ENCODE measurements around the gene ATXN7L3.

ATXN7L3 gene

DNA sequence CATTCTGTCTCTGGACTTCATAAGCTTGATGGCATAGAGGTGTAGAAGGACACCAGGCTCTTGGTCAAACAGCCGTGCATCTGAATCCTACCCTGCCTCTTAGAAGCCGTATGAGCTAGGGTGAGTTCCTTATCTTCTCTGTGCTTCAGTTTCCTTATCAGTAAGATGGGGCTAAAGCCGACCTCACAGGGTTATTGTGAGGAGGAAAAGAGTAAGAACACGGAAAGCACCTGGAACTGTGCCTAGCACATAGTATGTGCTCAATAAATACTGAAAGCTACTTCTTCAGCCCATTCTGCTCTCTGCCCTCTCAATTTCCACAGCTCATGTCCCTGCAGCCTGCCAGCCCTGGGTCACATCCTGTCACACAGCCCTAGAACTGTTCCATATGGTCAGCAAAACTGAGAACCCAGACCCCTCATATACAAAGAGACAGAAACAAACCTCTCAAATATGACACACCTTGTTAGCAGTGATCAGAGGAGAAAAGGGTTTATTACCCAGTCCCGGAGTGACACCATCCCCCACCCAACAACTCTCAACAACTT is 36.8 kb upstream of the ATXN7L3 start:
- TF ChIP-seq, protein P1, sequence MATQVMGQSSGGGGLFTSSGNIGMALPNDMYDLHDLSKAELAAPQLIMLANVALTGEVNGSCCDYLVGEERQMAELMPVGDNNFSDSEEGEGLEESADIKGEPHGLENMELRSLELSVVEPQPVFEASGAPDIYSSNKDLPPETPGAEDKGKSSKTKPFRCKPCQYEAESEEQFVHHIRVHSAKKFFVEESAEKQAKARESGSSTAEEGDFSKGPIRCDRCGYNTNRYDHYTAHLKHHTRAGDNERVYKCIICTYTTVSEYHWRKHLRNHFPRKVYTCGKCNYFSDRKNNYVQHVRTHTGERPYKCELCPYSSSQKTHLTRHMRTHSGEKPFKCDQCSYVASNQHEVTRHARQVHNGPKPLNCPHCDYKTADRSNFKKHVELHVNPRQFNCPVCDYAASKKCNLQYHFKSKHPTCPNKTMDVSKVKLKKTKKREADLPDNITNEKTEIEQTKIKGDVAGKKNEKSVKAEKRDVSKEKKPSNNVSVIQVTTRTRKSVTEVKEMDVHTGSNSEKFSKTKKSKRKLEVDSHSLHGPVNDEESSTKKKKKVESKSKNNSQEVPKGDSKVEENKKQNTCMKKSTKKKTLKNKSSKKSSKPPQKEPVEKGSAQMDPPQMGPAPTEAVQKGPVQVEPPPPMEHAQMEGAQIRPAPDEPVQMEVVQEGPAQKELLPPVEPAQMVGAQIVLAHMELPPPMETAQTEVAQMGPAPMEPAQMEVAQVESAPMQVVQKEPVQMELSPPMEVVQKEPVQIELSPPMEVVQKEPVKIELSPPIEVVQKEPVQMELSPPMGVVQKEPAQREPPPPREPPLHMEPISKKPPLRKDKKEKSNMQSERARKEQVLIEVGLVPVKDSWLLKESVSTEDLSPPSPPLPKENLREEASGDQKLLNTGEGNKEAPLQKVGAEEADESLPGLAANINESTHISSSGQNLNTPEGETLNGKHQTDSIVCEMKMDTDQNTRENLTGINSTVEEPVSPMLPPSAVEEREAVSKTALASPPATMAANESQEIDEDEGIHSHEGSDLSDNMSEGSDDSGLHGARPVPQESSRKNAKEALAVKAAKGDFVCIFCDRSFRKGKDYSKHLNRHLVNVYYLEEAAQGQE (IDR thresholded peaks at IDR 0.05; ENCODE audit: insufficient read depth in 1 of 2, low read depth in 2 of 2, low read length in 2 of 2): no peak
- TF ChIP-seq FOXP2 (optimal IDR thresholded peaks at IDR 0.05; ENCODE audit: borderline replicate concordance, extremely low read depth, extremely low read length, insufficient read depth) (no peak), SIN3A (IDR thresholded peaks at IDR 0.05; ENCODE audit: borderline replicate concordance, insufficient read depth, low read length) (no peak), POLR2AphosphoS5 (IDR thresholded peaks at IDR 0.05; ENCODE audit: low read depth, low read length) (no peak), TAF1 (IDR thresholded peaks at IDR 0.05; ENCODE audit: borderline replicate concordance, insufficient read depth, low read length) (no peak)

DNA sequence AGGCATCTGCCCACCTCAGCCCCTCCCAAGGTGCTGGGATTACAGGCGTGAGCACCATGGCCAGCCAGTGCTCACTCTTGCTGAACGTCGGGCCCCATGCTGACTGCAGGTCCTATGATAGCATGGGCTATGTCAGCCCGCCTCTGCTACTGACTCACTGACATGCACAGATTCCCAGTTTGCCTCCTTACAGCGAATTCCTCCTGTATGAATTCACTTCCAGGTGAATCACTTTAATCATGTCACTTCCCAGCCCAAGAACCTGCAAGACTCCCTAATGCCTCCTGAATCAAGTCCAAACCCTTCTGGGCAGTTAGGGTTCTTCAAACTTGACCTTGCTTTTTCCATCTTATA is 35.9 kb upstream of the ATXN7L3 start:
- TF ChIP-seq, protein P1 (IDR thresholded peaks at IDR 0.05; ENCODE audit: insufficient read depth in 1 of 2, low read depth in 2 of 2, low read length in 2 of 2): no peak
- TF ChIP-seq FOXP2 (optimal IDR thresholded peaks at IDR 0.05; ENCODE audit: borderline replicate concordance, extremely low read depth, extremely low read length, insufficient read depth) (no peak), TAF1 (IDR thresholded peaks at IDR 0.05; ENCODE audit: borderline replicate concordance, insufficient read depth, low read length) (no peak)

DNA sequence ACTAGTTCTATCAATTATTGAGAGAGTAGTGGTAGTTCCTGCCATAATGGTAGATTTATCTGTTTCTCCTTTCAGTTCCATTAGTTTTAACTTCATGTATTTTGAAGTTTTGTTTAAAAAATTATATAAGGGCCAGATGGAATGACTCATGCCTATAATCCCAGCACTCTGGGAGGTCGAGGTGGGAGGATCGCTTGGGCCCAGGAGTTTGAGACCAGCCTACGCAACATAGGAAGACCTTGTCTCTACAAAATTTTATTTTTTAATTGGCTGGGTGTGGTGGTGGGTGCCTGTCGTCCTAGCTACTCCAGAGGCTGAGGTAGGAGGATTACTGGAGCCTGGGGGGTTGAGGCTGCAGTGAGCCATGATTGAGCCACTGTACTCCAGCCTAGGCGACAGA is 33.9 kb upstream of the ATXN7L3 start:
- TF ChIP-seq SIN3A (IDR thresholded peaks at IDR 0.05; ENCODE audit: borderline replicate concordance, insufficient read depth, low read length) (no peak), FOXP2 (optimal IDR thresholded peaks at IDR 0.05; ENCODE audit: borderline replicate concordance, extremely low read depth, extremely low read length, insufficient read depth) (no peak), TAF1 (IDR thresholded peaks at IDR 0.05; ENCODE audit: borderline replicate concordance, insufficient read depth, low read length) (no peak), POLR2AphosphoS5 (IDR thresholded peaks at IDR 0.05; ENCODE audit: low read depth, low read length) (no peak)
- TF ChIP-seq, protein P1 (IDR thresholded peaks at IDR 0.05; ENCODE audit: insufficient read depth in 1 of 2, low read depth in 2 of 2, low read length in 2 of 2): no peak

DNA sequence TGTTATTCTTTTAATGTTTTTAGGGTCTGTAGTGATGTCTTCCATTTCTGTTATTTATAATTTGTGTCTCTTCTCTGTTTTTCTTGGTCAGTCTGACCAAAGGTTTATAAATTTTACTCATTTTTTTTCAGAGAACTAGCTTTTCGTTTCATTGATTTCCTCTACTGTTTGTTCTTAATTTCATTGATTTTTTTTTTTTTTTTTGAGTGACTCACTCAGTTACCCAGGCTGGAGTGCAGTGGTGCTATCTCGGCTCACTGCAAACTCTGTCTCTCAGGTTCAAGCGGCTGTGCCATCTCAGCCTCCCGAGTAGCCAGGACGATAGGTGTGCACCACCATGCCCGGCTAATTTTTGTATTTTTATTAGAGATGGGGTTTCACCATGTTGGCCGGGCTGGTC is 32.4 kb upstream of the ATXN7L3 start:
- no peak for TF ChIP-seq TAF1 (IDR thresholded peaks at IDR 0.05; ENCODE audit: borderline replicate concordance, insufficient read depth, low read length)
- no peak for TF ChIP-seq POLR2AphosphoS5 (IDR thresholded peaks at IDR 0.05; ENCODE audit: low read depth, low read length)
- no peak for TF ChIP-seq SIN3A (IDR thresholded peaks at IDR 0.05; ENCODE audit: borderline replicate concordance, insufficient read depth, low read length)
- TF ChIP-seq FOXP2 (optimal IDR thresholded peaks at IDR 0.05; ENCODE audit: borderline replicate concordance, extremely low read depth, extremely low read length, insufficient read depth): no peak
- TF ChIP-seq, protein P1 (IDR thresholded peaks at IDR 0.05; ENCODE audit: insufficient read depth in 1 of 2, low read depth in 2 of 2, low read length in 2 of 2): no peak

DNA sequence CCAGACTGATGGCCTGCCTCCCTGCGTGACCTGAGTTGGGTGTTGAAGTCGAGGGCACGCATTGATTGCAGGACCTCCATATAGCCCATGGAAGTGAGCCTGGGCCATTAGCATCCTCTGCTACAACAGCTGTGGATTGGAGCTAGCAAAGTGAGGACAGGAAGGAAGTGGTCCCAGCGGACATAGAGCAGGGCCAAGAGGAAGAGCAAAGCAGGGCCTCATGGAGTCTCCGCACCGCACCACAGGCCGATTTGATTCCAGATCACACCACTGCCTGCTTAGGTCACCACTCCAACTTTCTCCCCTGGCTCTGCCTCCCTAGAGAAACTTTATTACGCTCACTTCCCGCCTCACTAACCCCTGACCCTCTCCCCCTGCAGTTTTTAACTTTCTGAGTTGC is 30.5 kb upstream of the ATXN7L3 start:
- TF ChIP-seq TAF1 (IDR thresholded peaks at IDR 0.05; ENCODE audit: borderline replicate concordance, insufficient read depth, low read length) (no peak), SIN3A (IDR thresholded peaks at IDR 0.05; ENCODE audit: borderline replicate concordance, insufficient read depth, low read length) (no peak), POLR2AphosphoS5 (IDR thresholded peaks at IDR 0.05; ENCODE audit: low read depth, low read length) (no peak), FOXP2 (optimal IDR thresholded peaks at IDR 0.05; ENCODE audit: borderline replicate concordance, extremely low read depth, extremely low read length, insufficient read depth) (no peak)
- TF ChIP-seq, protein P1 (IDR thresholded peaks at IDR 0.05; ENCODE audit: insufficient read depth in 1 of 2, low read depth in 2 of 2, low read length in 2 of 2): no peak

All from PFSK-1 (cell line).